Stomach smooth muscle (tissue), 2 donors: ENCODE data around the gene BPIFB2.

Experiments used
- H3K27ac ChIP-seq: one replicate; pipeline ENCODE4 v1.7.0; 2013; ENCODE audit warnings: mild to moderate bottlenecking, low read length, inconsistent platforms
- H3K27me3 ChIP-seq, 2 donors: one replicate each; pipeline ENCODE4 v1.7.0; 2013; ENCODE audit warnings: low read length in 2 of 2; ENCODE audit not compliant: insufficient read depth in 2 of 2, control insufficient read depth in 1 of 2
- H3K36me3 ChIP-seq, 2 donors: one replicate each; pipeline ENCODE4 v1.7.0; 2013; ENCODE audit warnings: low read length in 2 of 2; ENCODE audit not compliant: control insufficient read depth in 2 of 2, insufficient read depth in 2 of 2
- H3K4me1 ChIP-seq: one replicate; pipeline ENCODE4 v1.7.0; 2013; ENCODE audit warnings: low read length; ENCODE audit not compliant: control insufficient read depth, insufficient read depth
- H3K4me3 ChIP-seq, 2 donors: one replicate each; pipeline ENCODE4 v1.7.0; 2013; ENCODE audit warnings: low read length in 2 of 2
- H3K9ac ChIP-seq, 2 donors: one replicate each; pipeline ENCODE4 v1.7.0; 2013; ENCODE audit warnings: low read length in 2 of 2, mild to moderate bottlenecking in 1 of 2
- H3K9me3 ChIP-seq, 2 donors: one replicate each; pipeline ENCODE4 v1.7.0; 2013; ENCODE audit warnings: low read length in 2 of 2; ENCODE audit not compliant: control insufficient read depth in 2 of 2
- donor health status: healthy.
- donor health status: Pancreatic carcinoma.

BPIFB2 gene

DNA sequence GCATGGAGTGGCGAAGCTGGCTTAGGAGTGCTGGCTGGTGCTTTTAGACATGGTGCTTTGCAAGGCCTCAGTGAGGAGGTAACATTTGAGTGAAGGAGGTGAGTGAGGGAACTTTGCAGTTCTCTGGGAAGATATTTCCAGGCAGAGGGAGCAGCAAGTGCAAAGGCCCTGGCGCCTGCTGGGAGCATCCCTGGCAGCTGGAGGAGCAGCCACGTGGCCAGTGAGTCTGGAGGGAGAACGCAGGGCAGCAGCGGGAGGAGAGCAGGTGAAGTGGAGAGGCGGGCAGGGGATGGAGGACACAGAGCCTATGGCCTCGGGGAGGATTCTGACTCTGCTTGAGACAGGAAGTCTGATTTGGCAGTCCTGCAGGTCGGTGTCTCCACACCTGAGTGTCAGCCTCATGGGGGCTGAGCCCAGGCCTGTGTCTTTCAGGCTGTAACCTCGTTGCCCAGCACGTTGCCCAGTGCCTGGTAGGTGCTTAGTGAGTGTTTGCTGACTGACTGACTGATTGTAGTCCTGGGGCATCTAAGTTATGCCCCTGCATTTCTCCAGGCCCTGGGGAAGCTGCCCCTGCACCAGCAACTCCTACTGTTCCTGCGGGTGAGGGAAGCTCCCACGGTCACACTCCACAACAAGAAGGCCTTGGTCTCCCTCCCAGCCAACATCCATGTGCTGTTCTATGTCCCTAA lies 60.9 kb downstream of the BPIFB2 start:
- Histone ChIP-seq H3K9me3 (peaks cover 0 to 5% of the 10 kb centered on the region in 2 donors), H3K36me3 (no peaks in the 10 kb centered on the region), H3K4me3 (no peak overlapping the region), H3K9ac (no peak overlapping the region), H3K27ac (no peak overlapping the region), H3K27me3 (peaks cover 2% of the 10 kb centered on the region in 2 donors), H3K4me1 (no peaks in the 10 kb centered on the region)

DNA sequence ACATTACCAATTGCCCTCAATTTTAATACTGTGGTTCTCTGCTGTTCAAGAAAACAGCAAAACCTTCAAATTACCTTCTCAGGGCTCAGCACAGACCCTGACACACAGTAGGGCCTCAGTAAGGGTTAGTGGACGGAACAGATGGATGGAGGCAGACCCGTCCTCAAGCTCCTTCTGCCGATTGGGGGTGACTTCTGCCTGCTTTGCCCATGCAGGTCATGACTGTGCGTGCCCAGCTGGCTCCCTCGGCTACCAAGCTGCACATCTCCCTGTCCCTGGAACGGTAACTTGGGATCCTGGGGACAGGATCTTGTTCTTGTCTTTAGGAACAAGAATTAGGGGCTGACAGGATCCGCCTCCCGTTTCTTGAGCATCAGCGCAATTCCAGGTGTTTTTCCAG lies 62.2 kb downstream of the BPIFB2 start:
- no peak overlapping the region for H3K27ac ChIP-seq
- H3K9me3 ChIP-seq = peaks cover 0 to 5% of the 10 kb centered on the region in 2 donors
- peaks cover 2% of the 10 kb centered on the region in 2 donors for H3K27me3 ChIP-seq
- no peaks in the 10 kb centered on the region for H3K4me1 ChIP-seq
- no peaks in the 10 kb centered on the region for H3K36me3 ChIP-seq
- H3K9ac ChIP-seq = no peak overlapping the region
- no peak overlapping the region for H3K4me3 ChIP-seq

DNA sequence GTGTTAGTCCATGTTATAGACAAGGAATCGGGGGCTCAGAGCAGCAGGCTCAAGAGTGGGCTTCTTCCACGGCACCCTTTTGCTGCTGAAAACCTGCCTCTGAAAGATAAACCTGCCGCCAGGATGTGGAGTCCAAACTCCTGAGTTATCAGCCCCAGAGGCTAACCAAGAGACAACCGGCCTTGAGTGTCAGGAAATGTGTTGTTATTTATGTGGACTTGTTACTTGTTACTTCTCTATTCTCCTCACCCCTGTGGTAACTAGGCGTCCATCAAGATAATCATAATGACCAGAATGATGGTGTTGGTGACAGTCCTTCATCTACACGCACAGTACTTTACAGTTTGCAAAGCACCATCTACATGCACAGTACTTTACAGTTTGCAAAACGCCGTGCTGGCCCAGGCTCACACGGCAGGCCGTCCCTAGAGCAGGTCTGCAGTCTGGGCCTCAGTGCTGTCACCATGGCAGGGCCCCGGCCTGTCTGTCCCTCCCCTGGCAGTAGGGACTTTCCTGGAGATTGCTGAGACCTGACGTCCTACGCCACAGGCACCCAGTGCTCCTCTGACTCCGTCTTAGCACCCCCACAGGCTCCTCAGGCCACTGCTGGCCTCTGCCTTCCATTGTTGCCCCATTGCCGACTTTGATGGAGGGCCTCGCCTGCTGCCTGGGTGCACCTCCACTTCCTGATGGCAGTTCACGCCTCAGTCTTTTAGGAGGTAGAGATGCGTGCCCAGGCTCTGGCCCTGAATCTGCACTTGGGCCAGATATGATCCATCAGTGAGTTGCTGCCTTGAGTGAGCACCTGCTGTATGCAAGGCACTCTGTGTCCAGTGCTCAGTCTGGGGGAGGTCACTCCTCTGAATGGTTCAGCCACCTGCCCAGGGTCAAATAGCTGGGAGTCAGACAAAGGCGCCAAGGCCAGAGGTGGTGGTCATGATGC lies 62.9 kb downstream of the BPIFB2 start:
- no peak overlapping the region for H3K9ac ChIP-seq
- peaks cover 2 to 5% of the 10 kb centered on the region in 2 donors for H3K27me3 ChIP-seq
- peaks cover 0 to 5% of the 10 kb centered on the region in 2 donors for H3K9me3 ChIP-seq
- H3K36me3 ChIP-seq = no peaks in the 10 kb centered on the region
- H3K4me1 ChIP-seq = no peaks in the 10 kb centered on the region
- no peak overlapping the region for H3K4me3 ChIP-seq
- H3K27ac ChIP-seq = no peak overlapping the region

DNA sequence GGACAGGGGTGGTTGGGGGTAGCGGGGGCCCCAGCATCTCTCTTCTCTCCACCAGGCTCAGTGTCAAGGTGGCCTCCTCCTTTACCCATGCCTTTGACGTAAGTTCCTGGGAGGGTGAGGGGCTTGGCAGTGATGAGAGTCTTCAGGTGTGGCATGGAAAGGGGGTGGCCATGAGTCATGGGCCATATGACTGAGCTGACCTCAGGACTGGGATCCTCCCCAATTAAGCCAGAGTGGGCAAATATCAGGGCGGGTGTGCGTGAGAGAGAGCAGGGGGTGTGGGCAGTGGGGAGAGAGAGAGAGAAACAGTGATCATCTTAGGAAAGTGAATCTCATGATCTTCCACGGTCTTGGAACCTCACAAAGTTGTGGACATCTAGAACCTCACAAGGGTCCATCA lies 63.7 kb downstream of the BPIFB2 start:
- no peaks in the 10 kb centered on the region for H3K4me1 ChIP-seq
- H3K27ac ChIP-seq = no peak overlapping the region
- no peak overlapping the region for H3K9ac ChIP-seq
- no peak overlapping the region for H3K4me3 ChIP-seq
- peaks cover 2 to 8% of the 10 kb centered on the region in 2 donors for H3K27me3 ChIP-seq
- peaks cover 0 to 5% of the 10 kb centered on the region in 2 donors for H3K9me3 ChIP-seq
- H3K36me3 ChIP-seq = no peaks in the 10 kb centered on the region

DNA sequence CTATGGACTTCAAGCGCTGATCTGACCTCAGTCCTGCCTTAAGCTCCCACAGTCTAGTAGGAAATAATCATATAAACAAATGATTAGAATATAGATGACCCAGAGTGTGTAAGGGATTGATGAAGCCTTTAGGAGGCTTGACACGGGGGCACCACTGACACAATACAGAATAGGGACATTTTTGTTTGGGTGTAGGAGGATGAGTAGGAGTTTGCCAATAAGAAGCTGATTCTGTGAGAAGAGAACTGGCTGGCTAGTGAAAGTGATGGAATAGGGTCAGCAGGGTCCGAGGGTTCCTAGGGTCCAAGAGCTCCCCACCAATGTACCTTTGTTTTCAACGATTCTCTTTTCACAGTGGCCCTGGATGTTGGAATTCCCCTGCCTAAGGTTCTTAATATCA lies 64.9 kb downstream of the BPIFB2 start:
- Histone ChIP-seq H3K36me3 (no peaks in the 10 kb centered on the region), H3K9ac (no peak overlapping the region), H3K27me3 (peaks cover 6 to 11% of the 10 kb centered on the region in 2 donors), H3K9me3 (peaks cover 0 to 5% of the 10 kb centered on the region in 2 donors), H3K27ac (no peak overlapping the region), H3K4me1 (no peaks in the 10 kb centered on the region), H3K4me3 (no peak overlapping the region)

DNA sequence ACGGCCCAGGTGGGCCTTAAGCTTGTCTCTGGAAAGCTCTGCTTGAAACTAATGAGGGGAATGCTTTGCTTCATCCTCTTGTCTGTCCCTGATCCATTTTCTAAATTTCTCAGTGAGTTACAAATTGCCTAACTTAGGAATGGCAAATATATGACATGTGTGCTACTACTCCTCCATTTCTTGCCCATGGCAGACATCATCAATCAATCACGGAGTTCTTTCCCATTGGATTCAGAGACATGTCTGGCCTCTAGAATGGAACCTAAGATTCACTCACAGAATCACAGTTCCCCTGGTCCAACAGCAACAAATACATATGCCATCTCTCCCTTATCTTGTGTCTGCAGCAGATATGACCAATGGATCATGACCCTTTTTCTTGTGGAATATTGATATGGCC lies 65.3 kb downstream of the BPIFB2 start:
- Histone ChIP-seq H3K36me3 (no peaks in the 10 kb centered on the region), H3K27me3 (peaks cover 6 to 11% of the 10 kb centered on the region in 2 donors), H3K9me3 (peaks cover 0 to 5% of the 10 kb centered on the region in 2 donors), H3K4me1 (no peaks in the 10 kb centered on the region), H3K9ac (no peak overlapping the region), H3K4me3 (no peak overlapping the region), H3K27ac (no peak overlapping the region)
